ENCODE results near the gene RPS6KA6.

GRCh38 chrX:84046403-84046984 lies 141.5 kb downstream of the RPS6KA6 start:
- TF ChIP-seq, protein P1, sequence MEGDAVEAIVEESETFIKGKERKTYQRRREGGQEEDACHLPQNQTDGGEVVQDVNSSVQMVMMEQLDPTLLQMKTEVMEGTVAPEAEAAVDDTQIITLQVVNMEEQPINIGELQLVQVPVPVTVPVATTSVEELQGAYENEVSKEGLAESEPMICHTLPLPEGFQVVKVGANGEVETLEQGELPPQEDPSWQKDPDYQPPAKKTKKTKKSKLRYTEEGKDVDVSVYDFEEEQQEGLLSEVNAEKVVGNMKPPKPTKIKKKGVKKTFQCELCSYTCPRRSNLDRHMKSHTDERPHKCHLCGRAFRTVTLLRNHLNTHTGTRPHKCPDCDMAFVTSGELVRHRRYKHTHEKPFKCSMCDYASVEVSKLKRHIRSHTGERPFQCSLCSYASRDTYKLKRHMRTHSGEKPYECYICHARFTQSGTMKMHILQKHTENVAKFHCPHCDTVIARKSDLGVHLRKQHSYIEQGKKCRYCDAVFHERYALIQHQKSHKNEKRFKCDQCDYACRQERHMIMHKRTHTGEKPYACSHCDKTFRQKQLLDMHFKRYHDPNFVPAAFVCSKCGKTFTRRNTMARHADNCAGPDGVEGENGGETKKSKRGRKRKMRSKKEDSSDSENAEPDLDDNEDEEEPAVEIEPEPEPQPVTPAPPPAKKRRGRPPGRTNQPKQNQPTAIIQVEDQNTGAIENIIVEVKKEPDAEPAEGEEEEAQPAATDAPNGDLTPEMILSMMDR (optimal IDR thresholded peaks at IDR 0.05 in 1 of 3, IDR thresholded peaks at IDR 0.05 in 1 of 3, conservative IDR thresholded peaks at IDR 0.05 in 1 of 3; ENCODE audit: extremely low read depth in 1 of 3, insufficient read depth in 2 of 3, low read length in 3 of 3): peak; percentile 77 to 83 (median 80)
- no peak for TF ChIP-seq EZH2 (IDR thresholded peaks at IDR 0.05; ENCODE audit: low read length)

Data from keratinocyte (primary cell).